ENCODE data around the gene WSB1.

WSB1 gene

GRCh38 chr17:27296428-27296979, 2.6 kb downstream of the WSB1 start:
- Histone ChIP-seq H3K36me3 (ENCODE audit: control insufficient read depth in 2 of 2, insufficient read depth in 1 of 2, low read length in 2 of 2) (peaks cover 4 to 16% of the 10 kb centered on the region in 2 experiments), H3K4me1 (ENCODE audit: control insufficient read depth, insufficient read depth, low read length) (peaks cover 8% of the 10 kb centered on the region), H3K27ac (ENCODE audit: extremely low read depth, low read depth, low read length) (no peak overlapping the region), H3K4me3 (ENCODE audit: low read depth, low read length) (no peak overlapping the region; the same call in 1 of the 2 replicates), H3K9me3 (ENCODE audit: control insufficient read depth, insufficient read depth, low read depth, low read length) (no peaks in the 10 kb centered on the region)
- POLR2A ChIA-PET = interaction anchor here (1.0 kb wide), 1 partner anchor 10 kb away, joined by 3 read pairs; no protein-coding TSS in a partner anchor
- TF ChIP-seq PRDM6 (tag by site-specific recombination; IDR thresholded peaks at IDR 0.05) (0 out of 2 replicates have a peak, but pooled peaks have one; percentile 11), PATZ1 (tag by site-specific recombination; IDR thresholded peaks at IDR 0.05) (no peak)
- CTCF ChIA-PET = interaction anchor here (0.6 to 3.9 kb wide), 6 partner anchors 18 to 358 kb away, joined by 3 to 27 read pairs (median 5); no protein-coding TSS in a partner anchor

GRCh38 chr17:27299384-27300049, 5.6 kb downstream of the WSB1 start:
- H3K27ac ChIP-seq (ENCODE audit: extremely low read depth, low read depth, low read length) = no peak overlapping the region
- H3K36me3 ChIP-seq (ENCODE audit: control insufficient read depth in 2 of 2, insufficient read depth in 1 of 2, low read length in 2 of 2) = peaks cover 15 to 23% of the 10 kb centered on the region in 2 experiments
- H3K9me3 ChIP-seq (ENCODE audit: control insufficient read depth, insufficient read depth, low read depth, low read length) = no peaks in the 10 kb centered on the region
- CTCF ChIA-PET = interaction anchor here (1.2 kb wide), 1 partner anchor 301 kb away, joined by 3 read pairs; no protein-coding TSS in a partner anchor
- 0 out of 2 replicates have a peak, but pooled peaks cover 7% of the 10 kb centered on the region for H3K4me1 ChIP-seq (ENCODE audit: control insufficient read depth, insufficient read depth, low read length)
- H3K4me3 ChIP-seq (ENCODE audit: low read depth, low read length) = no peak overlapping the region
- POLR2A ChIA-PET = interaction anchor here (0.9 to 1.5 kb wide), 2 partner anchors 55 to 63 kb away, joined by 3 read pairs; no protein-coding TSS in a partner anchor
- TF ChIP-seq ZFHX2 (tag by site-specific recombination; conservative IDR thresholded peaks at IDR 0.05) = 0 out of 2 replicates have a peak, but pooled peaks have one; percentile 8
- no peak for TF ChIP-seq PRDM2 (tag by site-specific recombination; IDR thresholded peaks at IDR 0.05; ENCODE audit: borderline replicate concordance)
- no peak for TF ChIP-seq ZBTB21 (tag by site-specific recombination; IDR thresholded peaks at IDR 0.05)
- no peak for TF ChIP-seq ZSCAN18 (tag by site-specific recombination; IDR thresholded peaks at IDR 0.05)
- TF ChIP-seq ZNF140 (tag by site-specific recombination; IDR thresholded peaks at IDR 0.05) = no peak
- no peak for TF ChIP-seq ZNF677 (tag by site-specific recombination; IDR thresholded peaks at IDR 0.05)
- TF ChIP-seq ZNF10 (tag by site-specific recombination; IDR thresholded peaks at IDR 0.05) = 0 out of 2 replicates have a peak, but pooled peaks have one; percentile 13
- no peak for TF ChIP-seq ZNF501 (tag by site-specific recombination; IDR thresholded peaks at IDR 0.05)
- no peak for TF ChIP-seq ZNF266 (tag by site-specific recombination; IDR thresholded peaks at IDR 0.05; ENCODE audit: low read depth)
- no peak for TF ChIP-seq PRDM10 (tag by site-specific recombination; IDR thresholded peaks at IDR 0.05)
- TF ChIP-seq ZNF785 (tag by site-specific recombination; IDR thresholded peaks at IDR 0.05) = no peak

All from HEK293 (cell line).